GDM1 (cell line): Measurements from ENCODE around the gene TCEAL2.
"Not testable (repeated sequence)": the region's sequence is repeated elsewhere in the genome, so short reads cannot be mapped to it uniquely, and the experiment has no call there.

Experiments
- DNase-seq: peaks from one replicate; lab custom pipeline; 2025; lab: John Stamatoyannopoulos, UW

Gene TCEAL2

DNA sequence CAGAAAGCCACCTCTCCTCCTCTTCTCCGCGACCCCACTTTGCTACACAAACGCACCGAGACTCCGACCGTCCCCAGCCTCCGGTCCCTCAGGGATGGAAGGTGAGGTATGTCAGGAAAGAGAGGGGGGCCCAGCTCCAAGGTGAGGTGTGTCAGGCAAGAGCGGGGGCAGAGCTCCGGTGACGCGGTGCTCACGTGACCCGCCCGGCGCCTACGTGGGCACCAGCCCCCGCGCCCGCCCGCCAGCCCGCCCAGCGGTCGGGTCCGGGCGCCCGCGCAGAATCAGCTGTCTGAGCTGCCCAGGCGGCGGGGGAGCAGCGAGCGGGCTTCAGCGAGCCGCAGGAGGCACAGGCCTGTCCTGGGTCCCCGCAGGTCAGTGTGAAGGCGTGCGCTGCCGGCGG, at the start of gene TCEAL2:
TCEAL2 (plus strand) TSS at position 244 of the 400 bp plus-strand sequence. CDS start 1,152 bp downstream, outside the sequence.
- not testable (repeated sequence) for DNase-seq

- DNase-seq, result no peak
These were observed 48.1 kb upstream of the TCEAL2 start for GRCh38 chrX:102077426-102077825.

DNA sequence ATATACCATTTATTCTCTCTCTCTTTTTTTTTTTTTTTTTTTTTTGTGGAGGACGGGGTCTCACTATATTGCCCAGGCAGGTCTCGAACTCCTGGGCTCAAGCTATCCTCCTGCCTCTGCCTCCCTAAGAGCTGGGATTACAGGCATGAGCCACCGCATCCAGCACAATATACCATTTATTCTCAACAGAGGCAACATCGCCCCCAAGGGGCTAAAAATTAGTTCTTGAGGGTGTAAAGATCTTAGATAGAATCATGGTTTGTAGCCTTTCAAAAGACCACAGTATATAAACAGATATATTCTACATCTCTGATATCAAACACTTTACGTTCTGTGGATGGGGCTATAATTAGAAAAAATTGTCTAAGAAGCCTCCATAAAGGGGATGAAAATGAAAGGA, 39.8 kb upstream of the TCEAL2 start:
- no peak for DNase-seq

DNA sequence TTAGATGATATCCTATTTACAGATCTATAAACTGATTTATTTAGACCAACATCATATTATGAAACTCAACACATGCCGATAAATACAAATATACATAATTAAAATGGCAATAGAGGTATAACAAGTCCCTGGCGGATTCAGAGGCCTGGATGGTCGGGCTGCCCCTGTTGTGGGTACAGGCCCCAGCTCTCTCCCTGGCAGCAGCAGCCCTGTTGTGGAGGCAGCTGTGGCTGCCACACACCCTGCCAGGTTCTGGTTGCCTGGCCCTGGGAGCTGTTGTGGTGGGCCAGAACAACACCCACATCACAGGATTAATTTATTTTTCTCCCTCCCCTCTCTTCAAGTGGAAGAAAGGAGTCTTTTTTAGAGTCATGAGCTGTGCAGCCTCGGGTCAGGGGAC, 12.1 kb upstream of the TCEAL2 start:
- no peak for DNase-seq

DNA sequence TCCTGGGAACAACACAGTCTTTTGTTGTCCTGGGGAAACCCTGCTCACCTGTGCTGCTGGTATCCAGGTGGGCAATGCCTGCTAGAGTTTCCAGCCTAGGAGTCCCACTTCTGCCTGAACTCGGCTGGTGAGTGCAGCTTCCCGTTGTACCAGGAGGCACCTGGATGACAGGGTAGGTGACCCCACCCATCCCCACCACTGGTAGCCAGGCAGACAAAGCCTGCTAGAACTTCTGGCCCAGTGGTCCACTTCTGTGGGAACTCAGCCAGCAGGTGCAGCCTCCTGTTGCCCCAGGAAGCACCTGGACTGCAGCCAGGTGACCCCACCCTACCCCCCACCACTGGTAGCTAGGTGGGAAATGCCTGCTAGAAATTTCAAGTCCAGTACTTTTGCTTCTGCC, 9.7 kb upstream of the TCEAL2 start:
- DNase-seq, result no peak

DNA sequence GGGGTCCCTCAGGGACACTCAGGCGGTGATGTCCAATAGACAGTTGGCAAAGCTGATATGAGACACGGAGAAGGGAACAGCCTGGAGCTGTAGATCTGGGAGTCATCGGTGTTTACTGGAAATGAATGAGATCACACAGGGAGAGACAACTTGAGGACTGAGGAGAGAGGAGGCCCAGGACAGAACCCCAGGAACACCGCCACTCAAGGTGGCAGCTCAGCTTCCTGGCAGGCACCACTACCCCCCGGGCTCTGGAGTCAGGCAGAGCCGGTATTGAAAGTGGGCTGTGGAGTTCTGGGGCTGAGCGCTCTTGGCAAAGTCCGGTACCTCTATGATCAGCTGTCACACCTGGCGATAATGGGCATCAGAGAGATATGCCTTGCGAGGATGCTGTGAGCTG, 465 bp upstream of the TCEAL2 start:
- DNase-seq, result not testable (repeated sequence)

- DNase-seq, result not testable (repeated sequence)
These were observed 770 bp downstream of the TCEAL2 start for GRCh38 chrX:102126080-102126818.

DNA sequence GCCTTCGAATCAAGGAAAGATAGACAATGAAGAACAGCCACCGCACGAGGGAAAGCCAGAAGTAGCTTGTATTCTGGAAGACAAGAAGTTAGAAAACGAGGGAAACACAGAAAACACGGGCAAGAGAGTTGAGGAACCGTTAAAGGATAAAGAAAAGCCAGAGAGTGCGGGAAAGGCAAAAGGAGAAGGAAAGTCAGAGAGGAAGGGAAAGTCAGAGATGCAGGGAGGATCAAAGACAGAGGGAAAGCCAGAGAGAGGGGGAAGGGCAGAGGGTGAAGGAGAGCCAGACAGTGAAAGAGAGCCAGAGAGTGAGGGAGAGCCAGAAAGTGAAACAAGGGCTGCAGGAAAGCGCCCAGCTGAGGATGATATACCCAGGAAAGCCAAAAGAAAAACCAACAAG, 1.4 kb downstream of the TCEAL2 start:
- no peak for DNase-seq

DNA sequence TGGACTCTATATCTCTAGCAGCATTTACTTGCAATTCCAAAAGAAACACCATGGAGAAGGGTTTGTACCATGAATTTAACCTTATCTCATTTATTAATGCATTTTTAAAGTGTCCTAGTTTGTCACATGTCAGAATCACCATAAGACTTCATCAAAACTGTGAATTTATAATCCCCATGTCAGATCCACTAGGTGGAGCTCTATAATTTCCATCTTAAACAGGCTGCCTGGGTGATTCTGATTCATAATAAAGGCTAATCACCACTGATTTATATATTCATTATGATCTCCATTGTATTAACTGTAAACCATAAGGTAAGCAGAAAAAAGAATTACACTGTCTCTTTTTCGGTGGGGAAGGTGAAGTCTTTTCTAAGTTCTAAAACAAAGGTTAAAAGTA, 4.0 kb downstream of the TCEAL2 start:
- DNase-seq, result no peak

DNA sequence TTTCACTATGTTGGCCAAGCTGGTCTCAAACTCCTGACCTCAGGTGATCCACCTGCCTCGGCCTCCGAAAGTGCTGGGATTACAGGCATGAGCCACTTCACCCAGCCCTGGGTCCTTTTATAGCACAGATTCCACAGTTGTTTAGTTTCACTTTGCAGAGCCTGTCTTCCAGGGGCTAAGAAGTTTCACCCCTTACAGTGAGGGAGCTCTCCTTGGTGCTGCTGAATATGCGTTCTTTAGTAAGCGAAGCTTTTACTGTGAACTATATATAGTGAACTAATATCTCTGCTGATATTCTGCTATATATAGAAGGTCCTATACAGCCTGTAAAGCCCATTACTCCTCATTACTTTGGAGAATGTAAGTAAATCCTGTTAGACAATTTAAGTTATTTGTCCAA, 12.6 kb downstream of the TCEAL2 start:
- no peak for DNase-seq

- DNase-seq, result not testable (repeated sequence)
These were observed 15.4 kb downstream of the TCEAL2 start for GRCh38 chrX:102140876-102141275.

DNA sequence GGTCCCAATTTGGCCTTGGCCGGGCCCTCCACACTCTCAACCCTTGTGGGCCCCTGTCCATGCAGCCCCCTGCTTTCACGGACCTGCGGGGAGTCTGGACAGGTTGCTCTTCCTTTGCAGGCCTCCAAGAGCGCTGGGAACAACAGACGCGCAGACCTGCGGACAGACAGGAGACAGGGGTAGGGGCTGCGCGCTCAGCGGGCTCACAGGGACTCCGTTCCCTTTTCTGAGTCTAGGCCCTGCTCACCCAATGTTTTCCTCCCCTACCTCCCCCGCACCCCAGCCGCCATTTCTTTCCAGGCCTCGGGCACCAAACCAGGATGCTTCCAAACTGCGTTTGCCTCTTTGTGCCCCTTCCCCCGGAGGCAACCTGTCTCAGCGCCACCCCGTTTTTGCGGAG, 16.2 kb downstream of the TCEAL2 start:
- not testable (repeated sequence) for DNase-seq

DNA sequence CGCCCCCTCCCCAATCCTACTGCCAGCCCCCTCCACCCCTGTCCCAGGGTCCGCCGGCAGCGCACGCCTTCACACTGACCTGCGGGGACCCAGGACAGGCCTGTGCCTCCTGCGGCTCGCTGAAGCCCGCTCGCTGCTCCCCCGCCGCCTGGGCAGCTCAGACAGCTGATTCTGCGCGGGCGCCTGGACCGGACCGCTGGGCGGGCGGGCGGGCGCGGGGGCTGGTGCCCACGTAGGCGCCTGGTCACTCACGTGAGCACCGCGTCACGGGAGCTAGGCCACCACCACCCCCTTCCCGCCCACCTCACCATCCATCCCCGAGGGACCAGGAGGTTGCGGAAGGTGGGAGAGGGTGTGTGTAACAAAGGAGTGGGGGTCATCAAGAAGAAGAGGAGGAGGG, 16.8 kb downstream of the TCEAL2 start, which contains the start of gene TCEAL6:
TCEAL6 (minus strand) TSS at position 208 of the 400 bp plus-strand sequence.
- DNase-seq, result not testable (repeated sequence)

- DNase-seq, result no peak
These were observed 28.9 kb downstream of the TCEAL2 start for GRCh38 chrX:102154218-102154860.

GRCh38 chrX:102154900-102155805, 29.7 kb downstream of the TCEAL2 start:
- no peak for DNase-seq

GRCh38 chrX:102155806-102156179, 30.3 kb downstream of the TCEAL2 start, which contains the start of gene BEX5:
TSS of gene BEX5 (minus strand) at chrX:102155977. CDS start at chrX:102154265, 1,712 bp downstream.
- no peak for DNase-seq
